Motor neuron (in vitro differentiated cells): Measurements from ENCODE around the gene GOSR2. TPM values are rescaled to one million over a fixed set of nuclear protein-coding genes. Genes with fewer than 3 reads are reported as not detected.

Experiments used
- ATAC-seq, 8 experiments: fragments of 200-7000 bp; cut with Tn5 transposase; replicated peaks in 6 of 8; 2 replicates each; pipeline ENCODE4 v1.8.0; 2021; ENCODE audit warnings: mild to moderate bottlenecking in 8 of 8, moderate library complexity in 8 of 8
- H3K27ac ChIP-seq, 2 donors: fragments of 250-450 bp; sonication (Bioruptor Pico); 2 replicates each; pipeline ENCODE4 v1.9.0; 2021; ENCODE audit warnings: antibody characterized with exemption in 2 of 2, mild to moderate bottlenecking in 2 of 2, moderate library complexity in 1 of 2
- H3K4me1 ChIP-seq, 2 donors: fragments of 250-450 bp; sonication (Bioruptor Pico); replicated peaks in 1 of 2; 2 replicates each; pipeline ENCODE4 v1.6.1; 2021; ENCODE audit warnings: antibody characterized with exemption in 2 of 2, mild to moderate bottlenecking in 2 of 2, moderate library complexity in 1 of 2
- H3K4me3 ChIP-seq, 5 donors: fragments of 250-450 bp; sonication (Bioruptor Pico); 2 replicates each; pipeline ENCODE4 v1.9.0; 2021; ENCODE audit warnings: antibody characterized with exemption in 5 of 5, mild to moderate bottlenecking in 5 of 5, moderate library complexity in 4 of 5
- WGBS, 10 experiments: fragments of 450-650 bp; shearing (Covaris generic); methylation state at CpG; one replicate each; pipeline ENCODE4 v1.0.0; 2022; 5-methylcytosine and 5-hydroxymethylcytosine counted together
- in situ Hi-C, 9 experiments: fragments of 400-800 bp; cut with MboI; loops; one replicate each; pipeline ENCODE4 v1.15.0; 2021; ENCODE audit warnings: low sequenced_read_pairs in 9 of 9, low pct_unique_long_range_greater_than_20kb in 2 of 9; ENCODE audit not compliant: unreplicated experiment in 9 of 9
- total RNA-seq, 8 experiments: library from RNA; unstranded; fragments of 300-600 nt; gene quantifications; 2 replicates each; pipeline versions ENCODE4 v1.2.3 to v1.2.4, GENCODE V29; 2022

GOSR2 gene
- 10 to 100 TPM; 32.2 to 77.0 (median 45.1) TPM for total RNA-seq

DNA sequence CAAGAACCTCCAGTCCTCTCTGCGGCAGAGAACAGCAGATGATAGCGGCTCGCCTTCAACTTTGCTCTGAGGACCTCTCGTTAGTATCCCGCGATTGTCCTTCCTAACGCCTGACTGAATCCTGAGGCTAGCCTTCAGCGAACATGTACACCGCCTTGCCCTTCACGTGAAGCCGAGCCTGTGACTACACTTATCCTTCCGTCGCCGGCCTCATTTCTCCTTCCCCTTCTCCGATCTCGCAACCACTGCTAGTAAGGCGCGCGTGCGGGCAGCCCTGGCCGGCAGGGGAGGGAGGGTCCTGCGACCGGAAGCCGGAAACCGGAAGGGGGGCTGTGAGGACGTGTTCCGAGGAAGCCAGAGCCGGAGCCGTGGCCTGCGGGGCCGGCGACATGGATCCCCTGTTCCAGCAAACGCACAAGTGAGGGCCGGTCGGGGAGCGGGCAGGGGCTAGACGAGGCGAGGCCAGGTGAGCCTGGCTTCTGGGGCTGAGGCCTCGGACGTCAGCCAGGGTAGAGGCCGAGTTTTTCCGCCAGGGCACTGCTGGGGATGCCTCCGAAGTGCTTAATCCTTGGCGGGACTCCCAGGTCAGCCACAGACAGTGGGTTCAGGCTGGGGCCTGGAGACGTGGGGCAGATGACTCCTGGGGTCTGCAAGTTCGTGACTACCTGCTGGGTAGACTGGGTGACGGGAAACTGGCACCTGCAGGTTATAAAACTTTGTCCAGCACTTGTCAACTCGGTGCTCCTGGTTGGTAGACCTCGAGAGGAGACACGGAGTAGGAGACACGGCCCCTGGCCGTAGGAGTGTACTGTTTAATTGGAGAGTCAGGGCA, at the start of gene GOSR2:
Gene GOSR2, plus strand, starts transcription at position 357 of the 832 bp plus-strand sequence. Its CDS starts 33 bp downstream, at position 390.
- 0 to 2% (median 0%) methylated on average over 2 to 29 of the region's 52 CpGs; no CpG with 5 or more reads in 2 of the 10 experiments for WGBS, 10 experiments
- Histone ChIP-seq H3K4me1 (peaks cover 8 to 9% of the 10 kb centered on the region in 2 donors), H3K4me3 (peak within 1 kb of the TSS; percentile 84 to 91 (median 85)), H3K27ac (peak within 1 kb of the TSS; percentile 100)
- in situ Hi-C loops = no loop called here
- peak; percentile 96 to 99 (median 97) for ATAC-seq

GRCh38 chr17:46873941-46874645, 48.9 kb upstream of the GOSR2 start:
- in situ Hi-C loops = no loop called here
- Histone ChIP-seq H3K27ac (no peak overlapping the region), H3K4me3 (no peak overlapping the region), H3K4me1 (no peaks in the 10 kb centered on the region)
- ATAC-seq = peak in 1 of 8 experiments; percentile 35
- 20 to 100% (median 71%) methylated on average over 1 to 4 of the region's 7 CpGs; no CpG with 5 or more reads in 3 of the 10 experiments for WGBS, 10 experiments

DNA sequence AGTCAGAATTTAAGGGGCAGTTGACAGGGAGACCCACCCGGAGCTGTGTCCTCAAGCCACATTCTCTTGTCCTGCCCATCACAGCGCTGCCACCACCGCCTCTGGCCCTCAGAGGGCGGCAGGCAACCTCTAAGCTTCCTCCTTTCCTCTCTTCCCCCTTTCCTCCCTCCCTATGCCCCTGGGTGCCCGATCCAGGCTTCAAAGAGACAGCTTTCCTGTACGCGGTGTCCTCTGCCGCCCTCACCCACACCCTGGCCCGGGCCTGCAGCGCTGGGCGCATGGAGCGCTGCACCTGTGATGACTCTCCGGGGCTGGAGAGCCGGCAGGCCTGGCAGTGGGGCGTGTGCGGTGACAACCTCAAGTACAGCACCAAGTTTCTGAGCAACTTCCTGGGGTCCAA, 48.1 kb upstream of the GOSR2 start:
- ATAC-seq = no peak
- in situ Hi-C loops = no loop called here

GRCh38 chr17:46875849-46876352, 47.1 kb upstream of the GOSR2 start:
- in situ Hi-C loops = no loop called here
- ATAC-seq = no peak
- Histone ChIP-seq H3K4me1 (no peaks in the 10 kb centered on the region), H3K27ac (no peak overlapping the region), H3K4me3 (no peak overlapping the region)
- 63 to 90% (median 80%) methylated on average over 1 to 3 of the region's 13 CpGs; no CpG with 5 or more reads in 5 of the 10 experiments for WGBS, 10 experiments

More for the DNA sequence above, 48.1 kb upstream of the GOSR2 start:
- no peaks in the 10 kb centered on the region for H3K4me1 ChIP-seq
- no peak overlapping the region for H3K4me3 ChIP-seq
- no peak overlapping the region for H3K27ac ChIP-seq
- 78 to 91% (median 90%) methylated on average over 6 to 10 of the region's 16 CpGs; no CpG with 5 or more reads in 6 of the 10 experiments for WGBS, 10 experiments

GRCh38 chr17:46876353-46876887, 46.5 kb upstream of the GOSR2 start:
- 30 to 90% (median 73%) methylated on average over 2 to 3 of the region's 12 CpGs; no CpG with 5 or more reads in 5 of the 10 experiments for WGBS, 10 experiments
- H3K4me1 ChIP-seq = no peaks in the 10 kb centered on the region
- H3K4me3 ChIP-seq = no peak overlapping the region
- in situ Hi-C loops = no loop called here
- peak in 2 of 8 experiments; percentile 44 to 77 for ATAC-seq
- H3K27ac ChIP-seq = no peak overlapping the region

DNA sequence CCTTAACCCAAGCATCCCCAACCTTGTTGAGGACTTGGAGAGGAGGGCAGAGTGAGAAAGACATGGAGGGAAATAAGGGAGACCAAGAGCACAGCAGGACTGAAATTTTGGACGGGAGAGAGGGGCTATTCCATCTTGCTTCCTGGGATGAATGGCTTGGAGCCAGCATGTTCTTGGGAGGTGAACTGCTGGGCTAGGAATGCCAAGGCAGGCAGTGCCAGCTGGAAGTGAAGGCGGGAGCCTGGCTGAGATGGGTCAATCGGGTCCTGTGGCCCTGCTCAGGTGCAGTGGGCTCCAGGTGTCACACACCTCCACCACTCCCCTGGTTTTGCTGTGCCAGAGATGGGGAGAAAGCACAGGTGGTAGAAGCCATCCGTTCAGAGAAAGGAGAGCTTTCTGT, 46.0 kb upstream of the GOSR2 start:
- Histone ChIP-seq H3K4me3 (no peak overlapping the region), H3K27ac (no peak overlapping the region), H3K4me1 (no peaks in the 10 kb centered on the region)
- in situ Hi-C loops = no loop called here
- WGBS, 10 experiments = 17 to 83% (median 66%) methylated on average over 1 to 2 of the region's 4 CpGs; no CpG with 5 or more reads in 6 of the 10 experiments
- ATAC-seq = no peak

DNA sequence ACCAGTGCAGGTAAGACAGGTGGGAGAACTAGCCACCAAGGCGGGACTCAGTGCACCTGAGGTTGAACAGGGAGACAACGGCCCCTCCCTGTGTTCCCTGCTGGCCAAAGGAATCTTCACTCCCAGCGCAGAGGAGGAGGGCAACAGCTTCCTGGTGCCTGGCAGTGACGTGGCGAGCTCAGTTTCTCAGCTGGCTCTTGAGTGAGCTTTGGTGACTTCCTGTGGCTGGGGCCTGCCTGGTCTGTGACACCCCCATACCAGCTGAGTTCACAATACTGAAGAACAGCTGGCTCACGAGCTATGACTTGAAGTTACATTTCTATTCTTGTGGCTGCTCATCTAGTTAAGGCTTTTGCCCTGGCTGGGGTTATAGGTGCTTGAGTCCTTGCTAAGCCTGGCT, 45.5 kb upstream of the GOSR2 start:
- in situ Hi-C loops = no loop called here
- H3K4me3 ChIP-seq = no peak overlapping the region
- H3K27ac ChIP-seq = no peak overlapping the region
- ATAC-seq = no peak
- no peaks in the 10 kb centered on the region for H3K4me1 ChIP-seq
- 0 to 59% (median 33%) methylated on average over 1 to 4 of the region's 6 CpGs; no CpG with 5 or more reads in 4 of the 10 experiments for WGBS, 10 experiments

DNA sequence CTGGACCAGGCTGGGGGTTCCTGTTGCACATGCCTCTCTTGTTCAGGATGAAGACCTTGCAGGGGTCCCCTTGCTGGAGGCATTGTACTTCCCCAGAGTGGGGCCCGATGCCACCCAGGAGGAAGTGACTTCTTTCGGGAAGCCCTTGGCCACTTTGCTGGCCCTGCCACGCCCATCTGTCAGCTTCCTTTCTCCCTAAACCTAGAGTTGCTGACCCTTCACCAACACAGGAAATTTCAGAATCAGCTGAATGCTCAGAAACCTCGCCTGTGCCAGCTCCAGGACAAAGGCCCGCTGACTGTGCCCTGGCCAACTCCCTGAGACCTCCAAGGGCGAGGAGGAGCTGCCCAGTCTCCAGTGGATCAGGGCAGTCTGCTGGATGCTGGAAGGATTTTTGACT, 44.9 kb upstream of the GOSR2 start:
- Histone ChIP-seq H3K27ac (no peak overlapping the region), H3K4me3 (no peak overlapping the region), H3K4me1 (no peaks in the 10 kb centered on the region)
- no peak for ATAC-seq
- in situ Hi-C loops = no loop called here
- 0 to 71% (median 20%) methylated on average over 1 to 3 of the region's 6 CpGs; no CpG with 5 or more reads in 7 of the 10 experiments for WGBS, 10 experiments

GRCh38 chr17:46879101-46879500, 43.9 kb upstream of the GOSR2 start:
- WGBS, 10 experiments = 0 to 90% (median 54%) methylated on average over 1 to 4 of the region's 7 CpGs; no CpG with 5 or more reads in 2 of the 10 experiments
- Histone ChIP-seq H3K27ac (no peak overlapping the region), H3K4me1 (no peaks in the 10 kb centered on the region), H3K4me3 (no peak overlapping the region)
- in situ Hi-C loops = no loop called here
- no peak for ATAC-seq

GRCh38 chr17:46881015-46881414, 41.9 kb upstream of the GOSR2 start:
- no peak for ATAC-seq
- Histone ChIP-seq H3K4me3 (no peak overlapping the region), H3K27ac (no peak overlapping the region), H3K4me1 (no peaks in the 10 kb centered on the region)
- in situ Hi-C loops = no loop called here
- 0 to 80% (median 30%) methylated on average over 1 to 4 of the region's 5 CpGs; no CpG with 5 or more reads in 5 of the 10 experiments for WGBS, 10 experiments

DNA sequence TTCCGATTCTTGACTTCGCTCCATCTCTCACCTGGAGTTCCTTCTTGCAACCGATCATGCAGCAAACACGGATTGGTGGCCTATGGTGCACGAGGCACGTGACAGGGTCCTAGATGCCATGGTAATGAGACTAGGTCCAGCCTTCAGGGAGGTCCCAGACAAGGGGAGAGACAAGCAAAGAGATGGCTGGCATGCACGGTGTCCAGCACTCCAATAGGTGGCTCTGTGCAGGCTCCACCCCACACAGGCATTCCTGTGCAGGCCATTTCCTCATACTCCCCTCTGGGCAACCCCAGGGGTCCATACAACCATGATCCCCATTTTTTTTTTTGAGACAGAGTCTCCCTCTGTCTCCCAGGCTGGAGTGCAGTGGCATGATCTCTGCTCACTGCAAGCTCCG, 40.3 kb upstream of the GOSR2 start:
- no peak for ATAC-seq
- no peak overlapping the region for H3K4me3 ChIP-seq
- 56 to 90% (median 88%) methylated on average over 3 to 6 of the region's 8 CpGs; no CpG with 5 or more reads in 7 of the 10 experiments for WGBS, 10 experiments
- H3K4me1 ChIP-seq = no peaks in the 10 kb centered on the region
- in situ Hi-C loops = no loop called here
- H3K27ac ChIP-seq = no peak overlapping the region

DNA sequence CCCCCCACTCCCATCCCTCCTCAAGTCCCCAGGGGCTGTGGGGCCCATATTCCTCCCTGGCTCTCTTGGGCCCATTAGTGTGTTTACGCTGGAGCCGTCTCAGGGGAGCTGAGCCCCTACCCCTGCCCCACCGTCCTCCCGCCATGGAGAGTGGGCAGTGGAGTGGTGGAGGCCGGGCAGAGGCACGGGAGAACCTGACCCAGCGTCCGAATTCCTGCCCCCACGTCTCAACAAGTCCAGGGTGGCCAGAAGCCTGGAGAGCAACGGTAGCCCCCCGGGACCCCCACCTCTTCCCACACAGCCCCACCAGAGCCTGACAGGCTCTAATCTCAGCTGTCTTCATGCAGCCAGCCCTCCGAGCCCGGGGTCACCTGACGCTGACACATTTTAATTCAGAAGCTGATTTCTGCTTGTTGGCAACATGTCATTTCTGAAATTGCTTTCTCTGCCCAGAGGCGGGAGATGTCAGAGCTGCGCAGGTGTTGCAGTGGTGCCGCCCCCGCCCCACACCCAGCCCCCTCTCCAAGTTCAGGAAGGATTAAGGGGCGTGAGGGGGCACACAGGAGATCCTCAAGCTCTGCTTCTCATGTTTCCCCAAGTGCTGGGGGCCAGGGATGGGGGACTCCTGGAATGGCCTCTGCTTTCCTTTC, 39.0 kb upstream of the GOSR2 start:
- 17% methylated on average over 1 of the region's 19 CpGs; no CpG with 5 or more reads in 8 of the 10 experiments for WGBS, 10 experiments
- H3K4me1 ChIP-seq = no peaks in the 10 kb centered on the region
- no peak overlapping the region for H3K4me3 ChIP-seq
- peak in 5 of 8 experiments; percentile 41 to 62 (median 48) for ATAC-seq
- H3K27ac ChIP-seq = no peak overlapping the region
- in situ Hi-C loops = no loop called here
